Left lobe of liver (tissue), 2 donors: ENCODE data around the gene PPIA. TPM values are rescaled to one million over a fixed set of nuclear protein-coding genes. Genes with fewer than 3 reads are reported as not detected.
"Not testable (repeated sequence)": the region's sequence is repeated elsewhere in the genome, so short reads cannot be mapped to it uniquely, and the experiment has no call there.

Experiments used
- ATAC-seq: fragments of 200-7000 bp; cut with Tn5 transposase; one replicate; pipeline ENCODE4 v1.9.1; 2020; ENCODE audit warnings: mild to moderate bottlenecking, moderate library complexity
- DNase-seq: peaks from one replicate; pipeline ENCODE4 v3.0.0-alpha.2; 2020; ENCODE audit warnings: low spot score
- total RNA-seq: library from RNA; stranded (reverse); gene quantifications from one replicate; pipeline ENCODE4 v1.2.1, GENCODE V29; 2021
- donor health status: DM: no; HTN: no; CAD: no; lungs with moderate emphysema.
- donor health status: DM: no; HTN: yes; CAD: no.

PPIA gene
- total RNA-seq, 1 donor from 2014 or later: 532 TPM

DNA sequence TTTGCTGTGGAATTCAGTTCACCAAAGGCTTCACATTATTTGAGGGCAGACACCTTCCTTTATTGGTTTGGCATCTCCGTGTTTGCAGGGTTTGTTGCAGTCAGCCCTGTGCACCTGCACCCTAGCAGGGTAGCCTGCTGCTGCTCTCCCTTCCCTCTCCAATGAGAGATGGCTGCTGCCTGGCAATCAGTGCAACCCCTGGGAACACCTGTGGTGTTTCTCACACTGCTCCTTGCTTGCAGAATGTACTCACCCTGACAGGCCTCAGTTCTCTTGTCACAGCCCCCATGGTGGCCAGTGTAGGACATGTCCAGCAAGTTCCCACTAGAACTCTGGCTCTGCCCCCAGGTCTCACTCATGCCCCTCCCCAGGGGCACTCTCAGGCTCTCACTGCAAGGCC, 12.1 kb upstream of the PPIA start:
- ATAC-seq: no peak
- DNase-seq: no peak

DNA sequence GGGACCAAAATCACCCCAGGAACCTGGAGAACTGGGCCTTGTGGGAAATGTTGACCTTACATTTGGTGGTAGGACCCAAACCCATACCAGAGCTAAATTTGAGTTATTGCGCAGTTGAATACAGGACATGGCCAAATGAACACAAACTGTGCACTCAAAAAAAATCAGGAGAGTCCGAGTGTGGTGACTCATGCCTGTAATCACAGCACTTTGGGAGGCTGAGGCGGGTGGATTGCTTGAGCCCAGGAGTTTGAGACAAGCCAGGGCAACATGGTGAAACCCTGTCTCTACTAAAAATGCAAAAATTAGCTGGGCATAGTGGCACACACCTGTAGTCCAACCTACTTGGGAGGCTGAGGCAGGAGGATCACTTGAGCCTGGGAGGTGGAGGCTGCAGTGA, 11.3 kb upstream of the PPIA start:
- ATAC-seq, DNase-seq: not testable (repeated sequence)

DNA sequence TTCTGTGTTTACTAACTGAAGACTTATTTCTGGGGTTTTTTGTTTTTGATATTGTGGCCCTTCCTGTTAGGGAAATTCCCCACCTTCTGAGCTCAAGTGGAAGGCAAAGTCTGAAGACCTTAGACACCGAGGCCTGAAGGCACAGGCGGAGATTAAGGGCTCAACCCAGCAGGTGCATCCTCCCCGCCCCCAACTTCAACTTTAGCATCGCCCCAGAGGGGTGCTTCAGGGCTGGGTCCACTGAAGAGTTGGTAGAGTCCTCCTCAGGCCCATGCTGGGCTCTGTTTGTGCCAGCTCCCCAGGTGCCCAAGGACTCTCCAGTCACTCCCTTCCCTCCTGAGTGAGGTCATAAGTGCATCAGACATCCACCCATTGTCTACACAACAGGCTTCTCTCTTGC, 9.4 kb upstream of the PPIA start:
- ATAC-seq (no peak), DNase-seq (no peak)

DNA sequence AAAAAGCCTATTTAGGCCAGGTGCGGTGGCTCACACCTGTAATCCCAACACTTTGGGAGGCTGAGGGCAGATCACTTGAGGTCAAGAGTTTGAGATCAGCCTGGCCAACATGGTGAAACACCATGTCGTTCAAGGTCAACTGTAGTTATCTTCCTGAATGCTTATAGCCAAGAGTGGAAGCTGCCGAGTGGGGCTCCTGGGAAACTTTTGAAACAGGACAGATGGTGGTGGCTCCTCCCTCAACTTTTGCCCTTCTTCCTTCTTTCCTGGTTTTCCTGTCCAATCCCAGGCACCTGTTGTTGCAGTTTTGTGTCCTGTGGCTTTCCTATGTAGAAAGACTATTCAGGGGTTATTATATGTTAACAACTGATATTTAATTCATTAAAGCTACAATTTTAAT, 8.7 kb upstream of the PPIA start:
- ATAC-seq (no peak), DNase-seq (no peak)

DNA sequence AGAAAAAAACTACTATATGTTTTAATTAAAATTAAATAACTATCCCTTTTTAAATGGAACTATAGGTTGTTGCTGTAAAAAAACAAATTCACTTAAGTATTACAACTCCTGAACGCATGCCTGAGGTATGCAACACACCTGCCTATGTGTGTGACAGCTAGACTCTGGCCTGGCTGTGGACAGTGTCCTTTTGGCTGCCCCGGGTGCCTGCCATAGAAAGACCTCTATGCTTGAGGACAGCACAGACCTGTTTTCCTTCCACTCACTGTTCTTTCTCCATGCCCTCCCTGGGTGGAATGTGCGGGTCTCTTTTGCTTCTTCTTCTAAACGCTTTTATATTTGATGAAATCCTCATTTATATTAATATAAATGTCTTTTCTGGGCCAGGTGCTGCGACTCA, 6.5 kb upstream of the PPIA start:
- ATAC-seq (peak; percentile 40), DNase-seq (no peak)

DNA sequence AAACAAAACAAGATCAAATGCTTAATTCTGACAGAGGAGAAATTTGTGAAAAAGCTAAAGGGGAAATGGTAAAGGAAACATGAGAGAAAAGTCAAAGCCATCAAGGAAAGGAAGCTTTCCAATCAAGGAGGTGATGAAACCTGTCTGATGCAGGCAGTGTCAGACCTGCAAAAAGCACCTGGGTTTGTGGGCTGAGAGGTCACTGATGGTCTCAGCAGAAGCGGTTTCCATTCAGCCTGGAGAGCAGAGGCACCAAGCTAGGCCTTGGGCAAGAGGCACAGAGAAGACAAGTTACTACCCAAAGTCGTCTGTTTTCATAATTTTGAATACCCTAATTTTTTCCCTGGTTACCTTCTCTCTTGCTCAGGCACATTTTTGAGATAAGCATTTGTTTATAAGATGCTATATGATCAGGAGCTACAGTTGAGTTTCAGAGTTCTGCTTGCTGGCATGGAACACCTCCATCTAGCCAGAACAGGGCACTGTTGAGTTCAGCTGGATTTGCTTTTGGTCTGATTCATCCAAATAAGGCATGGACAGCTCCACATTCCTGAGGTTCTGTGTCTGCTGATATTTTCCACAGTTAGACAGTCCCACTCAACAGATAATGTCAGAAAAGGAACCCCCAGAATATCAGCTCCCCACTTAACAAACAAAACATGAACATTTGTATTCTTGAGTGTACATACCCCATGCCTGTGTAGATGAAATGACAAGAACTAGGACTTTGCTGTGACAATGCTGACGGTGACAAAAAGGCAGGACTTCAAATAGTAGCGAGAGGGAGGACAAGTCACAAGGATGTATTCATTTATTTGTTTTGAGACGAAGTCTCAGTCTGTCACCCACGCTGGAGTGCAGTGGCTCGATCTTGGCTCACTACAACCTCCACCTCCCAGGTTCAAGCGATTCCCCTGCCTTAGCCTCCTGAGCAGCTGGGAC, 4.9 kb upstream of the PPIA start:
- no peak for DNase-seq

DNA sequence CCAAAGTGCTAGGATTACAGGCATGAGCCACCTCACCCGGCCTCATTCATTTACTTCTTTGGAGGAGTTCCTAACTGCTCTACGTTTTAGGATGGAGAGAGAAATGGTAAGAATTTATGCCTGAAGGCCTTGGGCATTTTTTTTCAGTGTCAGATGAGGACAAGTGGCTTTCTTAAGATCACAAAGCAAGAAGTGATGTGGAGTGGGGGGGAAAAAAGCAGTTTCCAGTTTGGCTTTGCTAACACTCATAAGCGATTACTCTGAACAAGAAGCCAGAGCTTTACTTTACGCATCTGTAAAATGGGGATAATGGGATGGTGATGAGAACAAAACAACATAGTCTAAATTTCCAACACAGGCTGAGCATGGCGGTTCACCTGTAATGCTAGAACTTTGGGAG, 2.6 kb upstream of the PPIA start:
- ATAC-seq: no peak
- no peak for DNase-seq

More for the DNA sequence above, 4.9 kb upstream of the PPIA start:
- ATAC-seq: no peak

DNA sequence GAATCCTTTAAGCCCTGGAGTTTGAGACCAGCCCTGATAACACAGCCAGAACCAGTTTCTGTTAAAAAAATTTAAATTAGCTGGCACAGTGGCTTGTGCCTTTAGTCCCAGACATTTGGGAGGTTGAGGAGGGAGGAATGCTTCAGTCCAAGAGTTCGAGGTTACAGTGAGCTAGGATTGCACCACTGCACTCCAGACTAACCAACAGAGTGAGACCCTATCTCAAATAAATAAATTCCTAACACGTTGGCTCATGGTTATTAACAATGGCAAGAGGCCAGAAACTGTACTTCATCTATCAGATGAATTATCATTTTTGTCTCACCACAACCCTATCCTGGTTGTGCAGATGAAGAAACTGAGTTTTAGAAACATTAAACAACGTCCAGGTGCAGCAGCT, 2.1 kb upstream of the PPIA start:
- DNase-seq (no peak), ATAC-seq (no peak)

DNA sequence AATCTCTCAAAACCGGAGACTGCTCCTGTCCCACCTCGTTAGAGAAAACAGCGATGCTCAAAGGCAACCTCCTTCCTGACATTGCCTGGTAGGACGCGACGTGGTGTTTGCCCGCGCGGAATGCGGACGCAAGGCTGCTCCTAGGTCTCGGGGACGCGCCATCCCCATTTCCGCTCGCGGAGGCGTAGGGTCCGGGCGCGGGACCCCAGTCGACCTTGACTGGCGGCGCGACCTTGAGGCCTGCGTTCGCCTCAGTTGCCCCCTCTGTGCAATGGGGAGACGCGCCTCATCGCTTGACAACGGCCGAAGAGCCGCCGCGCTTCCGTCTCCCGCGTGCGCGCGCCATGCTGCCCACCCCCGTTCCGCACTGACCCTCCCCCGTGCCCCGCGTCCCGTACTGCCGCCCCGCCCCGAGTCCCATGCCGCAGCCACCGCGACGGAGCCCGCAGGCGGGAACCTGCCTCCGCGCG, 412 bp upstream of the PPIA start:
- ATAC-seq (peak; percentile 34), DNase-seq (no peak)

DNA sequence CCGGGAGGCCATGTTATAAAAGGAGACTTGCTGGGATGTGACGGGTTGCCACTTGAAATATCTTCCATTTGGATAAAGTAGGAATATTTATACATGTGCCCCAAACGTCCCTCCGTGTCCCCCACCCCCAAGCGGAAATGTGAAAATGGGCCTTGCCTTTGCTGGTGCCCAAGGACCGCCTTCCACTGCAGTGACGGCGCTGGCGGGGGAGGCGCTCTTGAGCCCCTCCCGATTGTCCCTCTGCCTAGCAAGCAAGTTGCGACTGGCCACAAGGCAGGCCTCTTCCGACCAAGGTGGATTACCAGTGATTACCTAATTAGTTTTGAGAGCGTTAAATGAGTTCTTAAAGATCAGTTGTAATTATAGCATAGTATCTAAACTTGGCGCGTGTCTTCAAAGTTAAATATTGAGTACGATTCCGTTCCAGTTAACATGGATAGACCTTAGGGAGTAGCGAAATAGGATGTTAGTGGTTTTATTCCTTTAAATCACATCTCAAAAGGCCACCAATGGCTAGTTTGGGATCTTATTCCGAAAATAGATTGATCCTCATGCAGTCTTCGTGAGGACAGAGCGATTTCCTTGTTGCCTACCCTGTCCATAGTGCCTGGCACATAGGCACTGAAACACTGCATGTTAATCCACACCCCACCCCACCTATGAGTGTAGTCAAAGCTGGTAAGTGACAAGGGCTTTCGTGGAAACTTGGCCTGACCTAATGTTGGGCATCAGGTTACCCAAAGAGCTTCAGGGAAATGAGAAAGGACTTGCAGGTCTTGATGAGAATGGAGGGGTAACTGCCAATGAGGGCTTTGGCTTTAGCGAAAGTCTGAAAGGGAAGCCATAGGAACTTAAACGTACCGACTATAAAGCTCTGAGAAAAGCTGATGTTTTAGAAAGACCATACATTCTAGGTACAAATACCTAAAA, 1.1 kb downstream of the PPIA start:
- peak; percentile 87 for DNase-seq
- ATAC-seq: peak; percentile 74

DNA sequence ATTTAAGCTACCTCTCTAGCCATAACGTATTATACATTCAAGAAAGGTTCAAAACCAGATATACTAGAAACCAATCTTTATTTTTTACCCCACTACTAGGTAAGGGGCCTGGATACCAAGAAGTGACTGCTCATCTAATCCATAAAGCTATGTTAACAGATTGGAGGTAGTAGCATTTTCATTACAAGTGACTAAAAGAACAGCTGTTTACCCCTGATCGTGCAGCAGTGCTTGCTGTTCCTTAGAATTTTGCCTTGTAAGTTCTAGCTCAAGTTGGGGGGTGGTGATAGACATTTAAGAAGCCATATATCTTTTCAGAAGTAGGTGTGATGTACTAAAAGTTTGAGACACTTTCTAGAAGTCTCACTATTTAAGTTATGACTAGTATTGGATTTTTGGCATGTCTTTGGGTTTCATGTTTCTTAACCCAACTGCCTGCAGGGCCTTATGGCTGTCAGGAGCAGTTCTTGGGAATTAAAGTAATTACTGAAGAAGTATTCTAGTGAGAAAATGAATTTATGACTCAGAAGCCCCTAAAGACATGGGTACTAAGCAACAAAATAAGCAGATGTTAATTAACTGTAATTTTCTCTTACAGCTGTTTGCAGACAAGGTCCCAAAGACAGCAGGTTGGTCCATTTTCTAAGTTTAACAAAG, 2.3 kb downstream of the PPIA start:
- DNase-seq (no peak), ATAC-seq (no peak)

DNA sequence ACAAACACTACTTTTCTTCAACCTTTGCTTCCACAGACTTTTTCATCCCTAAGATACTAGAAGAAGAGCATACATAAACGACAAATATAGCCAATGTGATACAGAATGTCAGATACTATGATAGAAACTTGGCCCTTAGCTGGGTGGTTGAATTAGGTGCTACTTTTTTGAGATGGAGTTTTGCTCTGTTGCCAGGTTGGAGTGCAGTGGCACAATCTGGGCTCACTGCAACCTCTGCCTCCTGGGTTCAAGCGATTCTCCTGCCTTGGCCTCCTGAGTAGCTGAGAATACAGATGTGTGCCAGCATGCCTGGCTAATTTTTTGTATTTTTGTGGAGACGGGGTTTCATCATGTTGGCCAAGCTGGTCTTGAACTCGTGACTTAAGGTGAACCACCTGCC, 3.5 kb downstream of the PPIA start:
- no peak for DNase-seq
- ATAC-seq: no peak

DNA sequence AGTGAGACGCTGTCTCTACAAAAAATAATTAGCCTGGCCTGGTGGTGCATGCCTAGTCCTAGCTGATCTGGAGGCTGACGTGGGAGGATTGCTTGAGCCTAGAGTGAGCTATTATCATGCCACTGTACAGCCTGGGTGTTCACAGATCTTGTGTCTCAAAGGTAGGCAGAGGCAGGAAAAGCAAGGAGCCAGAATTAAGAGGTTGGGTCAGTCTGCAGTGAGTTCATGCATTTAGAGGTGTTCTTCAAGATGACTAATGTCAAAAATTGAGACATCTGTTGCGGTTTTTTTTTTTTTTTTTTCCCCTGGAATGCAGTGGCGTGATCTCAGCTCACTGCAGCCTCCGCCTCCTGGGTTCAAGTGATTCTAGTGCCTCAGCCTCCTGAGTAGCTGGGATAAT, 5.4 kb downstream of the PPIA start:
- ATAC-seq: no peak
- no peak for DNase-seq

DNA sequence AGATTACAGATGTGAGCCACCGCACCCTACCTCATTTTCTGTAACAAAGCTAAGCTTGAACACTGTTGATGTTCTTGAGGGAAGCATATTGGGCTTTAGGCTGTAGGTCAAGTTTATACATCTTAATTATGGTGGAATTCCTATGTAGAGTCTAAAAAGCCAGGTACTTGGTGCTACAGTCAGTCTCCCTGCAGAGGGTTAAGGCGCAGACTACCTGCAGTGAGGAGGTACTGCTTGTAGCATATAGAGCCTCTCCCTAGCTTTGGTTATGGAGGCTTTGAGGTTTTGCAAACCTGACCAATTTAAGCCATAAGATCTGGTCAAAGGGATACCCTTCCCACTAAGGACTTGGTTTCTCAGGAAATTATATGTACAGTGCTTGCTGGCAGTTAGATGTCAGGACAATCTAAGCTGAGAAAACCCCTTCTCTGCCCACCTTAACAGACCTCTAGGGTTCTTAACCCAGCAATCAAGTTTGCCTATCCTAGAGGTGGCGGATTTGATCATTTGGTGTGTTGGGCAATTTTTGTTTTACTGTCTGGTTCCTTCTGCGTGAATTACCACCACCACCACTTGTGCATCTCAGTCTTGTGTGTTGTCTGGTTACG, 6.0 kb downstream of the PPIA start:
- no peak for ATAC-seq
- no peak for DNase-seq

DNA sequence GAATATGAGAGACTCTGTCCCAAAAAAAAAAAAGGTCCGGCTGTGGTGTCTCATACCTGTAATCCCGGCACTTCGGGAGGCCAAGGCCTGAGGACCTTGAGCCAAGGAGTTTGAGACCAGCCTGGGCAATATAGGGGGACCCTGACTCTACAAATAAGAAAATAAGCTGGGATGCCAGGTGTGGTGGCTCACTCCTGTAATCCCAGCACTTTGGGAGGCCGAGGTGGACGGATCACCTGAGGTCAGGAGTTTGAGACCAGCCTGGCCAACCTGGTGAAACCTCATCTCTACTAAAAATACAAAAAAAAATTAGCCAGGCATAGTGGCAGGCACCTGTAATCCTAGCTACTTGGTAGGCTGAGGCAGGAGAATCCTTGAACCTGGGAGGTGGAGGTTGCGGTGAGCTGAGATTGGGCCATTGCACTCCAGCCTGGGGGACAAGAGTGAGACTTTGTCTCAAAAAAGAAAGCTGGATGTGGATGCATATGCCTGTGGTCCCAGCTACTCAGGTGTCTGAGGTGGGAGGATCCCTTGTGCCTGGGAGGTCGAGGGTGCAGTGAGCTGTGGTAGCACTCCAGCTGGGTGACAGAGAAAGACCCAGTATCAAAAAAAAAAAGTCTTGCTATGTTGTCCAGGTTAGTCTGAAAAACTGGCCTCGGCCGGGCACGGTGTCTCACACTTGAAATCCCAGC, 7.5 kb downstream of the PPIA start:
- not testable (repeated sequence) for ATAC-seq, DNase-seq

DNA sequence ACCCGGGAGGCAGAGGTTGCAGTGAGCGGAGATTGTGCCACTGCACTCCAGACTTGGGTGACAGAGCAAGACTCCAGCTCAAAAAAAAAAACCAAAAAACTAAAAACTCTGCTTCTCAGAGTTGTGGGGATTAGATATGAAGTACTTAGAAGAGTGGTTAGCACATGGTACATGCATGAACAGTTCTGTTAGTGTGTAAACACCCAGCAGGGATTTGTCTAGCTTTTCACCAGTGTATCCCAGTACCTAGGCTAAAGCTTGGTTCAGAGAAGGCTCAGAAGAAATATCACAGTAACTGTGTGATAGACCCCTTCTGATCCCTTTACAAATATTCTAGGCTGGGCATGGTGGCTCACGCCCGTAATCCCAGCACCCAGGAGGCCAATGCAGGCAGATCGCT, 9.5 kb downstream of the PPIA start:
- no peak for ATAC-seq

DNA sequence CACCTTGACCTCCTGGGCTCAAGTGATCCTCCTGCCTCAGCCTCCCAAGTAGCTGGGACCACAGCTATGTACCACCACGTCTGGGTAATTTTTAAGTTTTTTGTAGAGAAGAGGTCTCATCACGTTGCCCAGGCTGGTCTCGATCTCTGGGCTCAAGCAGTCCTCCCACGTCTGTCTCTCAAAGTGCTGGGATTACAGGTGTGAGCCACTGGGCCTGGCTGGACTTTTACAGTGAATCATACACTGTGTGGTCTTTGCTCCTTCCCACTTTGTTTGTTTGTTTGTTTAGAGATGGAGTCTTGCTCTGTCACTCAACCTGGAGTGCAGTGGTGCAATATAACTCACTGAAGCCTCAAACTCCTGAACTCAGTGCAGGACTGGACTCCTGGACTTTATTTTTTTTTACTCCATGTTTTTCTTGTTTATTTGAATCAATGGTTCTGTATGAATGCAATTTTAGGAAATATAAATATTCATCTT, 12.5 kb downstream of the PPIA start:
- peak; percentile 80 for ATAC-seq
- peak; percentile 63 for DNase-seq

More for the DNA sequence above, 9.5 kb downstream of the PPIA start:
- DNase-seq: no peak

DNA sequence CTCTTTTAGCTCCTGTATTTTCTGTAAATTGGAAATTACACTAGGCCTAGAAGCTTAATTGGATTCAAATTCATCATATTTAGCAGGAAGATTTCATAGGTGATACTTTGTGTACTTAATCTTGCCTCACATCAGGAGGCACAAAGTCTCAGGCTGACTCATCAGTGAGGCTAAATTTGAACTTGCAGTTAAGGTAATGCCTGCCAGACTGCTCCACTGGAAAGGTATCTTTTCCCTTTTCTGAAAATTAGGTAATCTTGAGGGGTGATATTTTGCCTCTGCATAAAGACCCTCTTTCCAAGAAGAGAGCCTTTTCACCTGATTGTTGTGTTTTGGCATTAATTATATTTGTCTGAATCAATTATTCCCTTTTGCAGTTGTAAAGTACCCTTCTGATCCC, 14.6 kb downstream of the PPIA start:
- ATAC-seq (peak; percentile 85), DNase-seq (no peak)

DNA sequence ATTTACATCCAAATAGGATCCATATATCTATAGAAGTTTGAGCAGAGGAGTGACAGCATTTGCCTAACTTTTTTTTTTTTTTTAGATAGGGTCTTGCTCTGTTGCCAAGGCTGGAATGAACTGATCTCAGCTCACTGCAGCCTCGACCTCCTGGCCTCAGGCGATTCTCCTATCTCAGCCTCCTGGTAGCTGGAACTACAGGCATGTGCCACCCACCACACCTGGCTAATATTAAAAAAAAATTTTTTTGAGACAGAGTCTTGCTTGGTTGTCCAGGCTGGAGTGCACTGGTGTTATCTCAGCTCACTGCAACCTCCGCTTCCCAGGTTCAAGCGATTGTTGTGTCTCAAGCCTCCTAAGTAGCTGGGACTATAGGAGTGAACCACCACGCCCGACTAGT, 15.1 kb downstream of the PPIA start:
- ATAC-seq: no peak
- no peak for DNase-seq

DNA sequence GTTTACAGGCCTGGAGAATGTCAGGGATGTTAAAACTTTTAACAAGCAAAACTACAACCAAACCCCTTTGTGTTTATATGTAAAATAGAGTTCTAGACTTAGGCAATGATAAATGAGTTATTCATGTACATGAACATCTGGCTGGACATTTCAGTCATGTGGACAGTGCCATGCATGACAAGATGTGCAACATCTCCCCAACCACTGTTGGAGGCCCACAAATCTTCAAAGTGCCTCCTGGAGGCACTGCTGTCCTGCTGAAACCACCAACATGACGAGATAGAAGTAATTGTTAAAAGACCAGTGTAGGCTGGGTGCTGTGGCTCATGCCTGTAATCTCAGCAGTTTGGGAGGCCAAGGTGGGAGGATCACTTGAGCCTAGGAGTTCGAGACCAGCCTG, 18.4 kb downstream of the PPIA start:
- ATAC-seq: no peak
- DNase-seq: no peak
